Lung (tissue), 12 donors: ENCODE results near the gene DUSP28. TPM values are rescaled to one million over a fixed set of nuclear protein-coding genes. Genes with fewer than 3 reads are reported as not detected.

Source experiments
- ATAC-seq: fragments of 200-7000 bp; cut with Tn5 transposase; one replicate; pipeline ENCODE4 v1.9.1; 2020; ENCODE audit warnings: moderate number of reproducible peaks; ENCODE audit not compliant: insufficient read depth, low FRiP score
- DNase-seq, 3 donors: peaks; one replicate each; pipeline ENCODE4 v3.0.0-alpha.2; 2013 to 2017
- H3K27ac ChIP-seq, 2 donors: one replicate each; pipeline ENCODE4 v1.5.1; 2013; ENCODE audit warnings: mild to moderate bottlenecking in 2 of 2, moderate library complexity in 2 of 2, control low read depth in 1 of 2, inconsistent platforms in 1 of 2, low read depth in 1 of 2, low read length in 1 of 2
- H3K27me3 ChIP-seq, 3 donors: one replicate each; pipeline ENCODE4 v1.5.1; 2013; ENCODE audit warnings: low read length in 2 of 3; ENCODE audit not compliant: control insufficient read depth in 3 of 3, insufficient read depth in 3 of 3
- H3K36me3 ChIP-seq, 4 donors: one replicate each; pipeline ENCODE4 v1.5.1; 2013; ENCODE audit warnings: low read length in 4 of 4, mild to moderate bottlenecking in 1 of 4, moderate library complexity in 1 of 4; ENCODE audit not compliant: control insufficient read depth in 4 of 4, insufficient read depth in 4 of 4
- H3K4me1 ChIP-seq, 5 donors: one replicate each; pipeline ENCODE4 v1.5.1; 2013; ENCODE audit warnings: low read length in 5 of 5, mild to moderate bottlenecking in 2 of 5, moderate library complexity in 1 of 5; ENCODE audit not compliant: control insufficient read depth in 5 of 5, insufficient read depth in 5 of 5
- H3K4me3 ChIP-seq: one replicate; pipeline ENCODE4 v1.5.1; 2013; ENCODE audit warnings: mild to moderate bottlenecking, control low read depth, moderate library complexity
- H3K9ac ChIP-seq, 2 donors: one replicate each; pipeline ENCODE4 v1.5.1; 2013; ENCODE audit warnings: low read length in 2 of 2, control low read depth in 1 of 2; ENCODE audit not compliant: insufficient read depth in 1 of 2
- H3K9me3 ChIP-seq, 4 donors: one replicate each; pipeline ENCODE4 v1.5.1; 2013; ENCODE audit warnings: low read length in 3 of 4, mild to moderate bottlenecking in 1 of 4, moderate library complexity in 1 of 4; ENCODE audit not compliant: control insufficient read depth in 4 of 4, insufficient read depth in 3 of 4
- WGBS, 2 donors: extraction: QIAGEN DNeasy Blood & Tissue Kit; methylation state at CpG; one replicate each; pipeline ENCODE4 v1.1.7; 2013; 5-methylcytosine and 5-hydroxymethylcytosine counted together
- polyA plus RNA-seq, 2 donors: library from polyadenylated mRNA; stranded (reverse); fragments of 200-250 nt; gene quantifications; one replicate each; pipeline ENCODE4 v1.2.1, GENCODE V29; 2013
- total RNA-seq, 2 donors: library from RNA; depleted of rRNA in 1 of 2; stranded (reverse); fragments of >200 nt in 1 of 2; gene quantifications; one replicate each; pipeline ENCODE4 v1.2.1, GENCODE V29; 2014 to 2021
- TF ChIP-seq, protein P1 (sequence below): IDR thresholded peaks from 2 replicates; pipeline ENCODE4 v1.5.1; 2012; ENCODE audit warnings: mild to moderate bottlenecking; ENCODE audit errors: control extremely low read depth, extremely low read depth
- donor health status: control.
- donor health status: control.
- donor health status: Bipolar disorder and iron deficiency.
- donor health status: healthy.
- donor health status: DM: yes; HTN: yes; CAD: no.

The DUSP28 gene
- total and polyA plus RNA-seq, 4 donors, result 2.8 to 7.7 (median 5.2) TPM

DNA sequence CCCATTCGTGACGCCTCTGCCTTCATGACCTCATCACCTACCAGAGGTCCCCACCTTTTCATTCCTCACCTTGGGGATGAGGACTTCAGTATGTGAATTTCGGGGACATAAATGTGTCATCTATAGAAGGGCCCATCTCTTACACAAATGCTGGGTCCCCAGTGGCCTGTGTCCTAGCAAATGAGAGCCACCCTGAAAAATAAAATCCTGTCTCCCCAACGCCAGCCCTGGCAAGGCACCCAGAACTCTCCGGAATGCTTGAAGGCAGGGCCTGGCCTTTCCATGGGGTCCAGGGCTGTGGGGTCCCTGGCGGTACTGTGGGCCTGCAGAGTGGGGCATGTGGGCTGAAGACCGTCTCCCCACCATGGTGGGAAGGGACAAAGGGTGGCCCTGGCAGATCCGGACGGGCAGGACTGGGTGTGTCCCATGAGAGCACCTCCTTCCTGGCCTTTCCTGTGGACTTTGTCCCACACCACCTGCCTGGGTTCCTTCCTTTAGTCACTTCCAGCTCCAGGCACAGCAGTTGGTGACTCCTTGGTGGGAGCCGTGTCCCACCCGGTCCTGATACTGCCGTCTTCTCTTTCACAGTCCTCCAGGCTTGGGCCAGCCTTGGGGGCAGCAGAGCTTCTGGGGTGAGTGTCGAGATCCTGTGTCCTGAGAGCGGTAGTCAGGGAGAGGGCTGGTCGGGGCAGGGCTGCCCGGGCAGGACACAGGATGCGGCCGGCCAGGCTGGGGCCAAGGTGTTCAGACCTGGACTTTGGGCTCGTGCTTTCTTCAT lies 45.0 kb downstream of the DUSP28 start:
- ATAC-seq, result no peak
- no peak overlapping the region for H3K4me3 ChIP-seq
- no peak overlapping the region for H3K27ac ChIP-seq
- peaks cover 0 to 9% (median 5%) of the 10 kb centered on the region in 5 donors for H3K4me1 ChIP-seq
- WGBS, 2 donors, result 90 to 91% methylated on average over 19 of the region's 19 CpGs
- no peaks in the 10 kb centered on the region for H3K9me3 ChIP-seq
- no peak for DNase-seq
- TF ChIP-seq, protein P1, sequence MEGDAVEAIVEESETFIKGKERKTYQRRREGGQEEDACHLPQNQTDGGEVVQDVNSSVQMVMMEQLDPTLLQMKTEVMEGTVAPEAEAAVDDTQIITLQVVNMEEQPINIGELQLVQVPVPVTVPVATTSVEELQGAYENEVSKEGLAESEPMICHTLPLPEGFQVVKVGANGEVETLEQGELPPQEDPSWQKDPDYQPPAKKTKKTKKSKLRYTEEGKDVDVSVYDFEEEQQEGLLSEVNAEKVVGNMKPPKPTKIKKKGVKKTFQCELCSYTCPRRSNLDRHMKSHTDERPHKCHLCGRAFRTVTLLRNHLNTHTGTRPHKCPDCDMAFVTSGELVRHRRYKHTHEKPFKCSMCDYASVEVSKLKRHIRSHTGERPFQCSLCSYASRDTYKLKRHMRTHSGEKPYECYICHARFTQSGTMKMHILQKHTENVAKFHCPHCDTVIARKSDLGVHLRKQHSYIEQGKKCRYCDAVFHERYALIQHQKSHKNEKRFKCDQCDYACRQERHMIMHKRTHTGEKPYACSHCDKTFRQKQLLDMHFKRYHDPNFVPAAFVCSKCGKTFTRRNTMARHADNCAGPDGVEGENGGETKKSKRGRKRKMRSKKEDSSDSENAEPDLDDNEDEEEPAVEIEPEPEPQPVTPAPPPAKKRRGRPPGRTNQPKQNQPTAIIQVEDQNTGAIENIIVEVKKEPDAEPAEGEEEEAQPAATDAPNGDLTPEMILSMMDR, result no peak
- H3K9ac ChIP-seq, result no peak overlapping the region
- H3K27me3 ChIP-seq, result no peaks in the 10 kb centered on the region
- H3K36me3 ChIP-seq, result no peaks in the 10 kb centered on the region

DNA sequence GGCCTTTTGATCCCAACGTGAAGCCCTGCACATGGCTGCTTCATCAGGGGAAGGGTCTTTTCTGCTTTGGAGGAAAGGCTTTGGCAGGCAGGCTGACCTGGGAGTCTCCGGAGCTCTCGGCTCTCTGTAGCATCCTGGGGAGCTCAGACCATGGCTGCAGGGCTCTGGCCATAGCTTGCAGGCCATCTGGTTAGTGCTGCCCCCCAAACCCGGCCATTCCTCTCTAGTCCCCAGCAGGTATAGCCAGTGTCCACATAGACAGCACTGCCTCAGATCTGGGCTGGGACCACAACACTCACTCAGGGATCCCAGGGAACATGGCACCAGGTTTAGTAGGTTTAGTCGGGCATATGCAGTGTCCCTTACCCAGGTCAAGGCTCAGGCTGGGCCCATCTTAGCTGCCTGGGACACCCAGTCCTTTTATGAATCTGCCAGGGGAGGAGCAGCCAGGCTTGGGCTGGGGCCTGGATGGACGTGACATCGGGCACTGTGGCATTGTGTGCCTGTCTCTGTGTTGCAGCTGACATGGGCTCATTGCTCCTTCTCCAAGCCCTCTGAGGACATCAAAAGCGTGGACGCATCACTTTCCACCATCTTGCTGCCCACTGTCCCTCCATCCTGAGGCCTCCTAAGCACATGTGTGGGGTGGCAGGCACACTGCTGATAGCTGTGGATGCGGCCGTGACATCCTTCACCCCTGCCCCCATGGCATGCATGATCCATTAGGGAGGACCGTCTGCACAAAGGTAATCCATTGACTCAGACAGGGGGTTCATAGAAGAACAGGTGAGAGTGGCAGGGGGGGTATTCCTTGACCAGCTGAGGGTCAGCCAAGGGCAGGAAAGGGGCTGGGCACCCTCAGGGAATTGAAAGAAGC lies 45.9 kb downstream of the DUSP28 start:
- TF ChIP-seq, protein P1, result no peak
- H3K27me3 ChIP-seq, result no peaks in the 10 kb centered on the region
- 86 to 88% methylated on average over 12 of the region's 12 CpGs for WGBS, 2 donors
- no peak for ATAC-seq
- H3K27ac ChIP-seq, result no peak overlapping the region
- peaks cover 0 to 9% (median 5%) of the 10 kb centered on the region in 5 donors for H3K4me1 ChIP-seq
- DNase-seq, result no peak
- H3K9ac ChIP-seq, result no peak overlapping the region
- no peaks in the 10 kb centered on the region for H3K9me3 ChIP-seq
- H3K36me3 ChIP-seq, result no peaks in the 10 kb centered on the region
- H3K4me3 ChIP-seq, result no peak overlapping the region

DNA sequence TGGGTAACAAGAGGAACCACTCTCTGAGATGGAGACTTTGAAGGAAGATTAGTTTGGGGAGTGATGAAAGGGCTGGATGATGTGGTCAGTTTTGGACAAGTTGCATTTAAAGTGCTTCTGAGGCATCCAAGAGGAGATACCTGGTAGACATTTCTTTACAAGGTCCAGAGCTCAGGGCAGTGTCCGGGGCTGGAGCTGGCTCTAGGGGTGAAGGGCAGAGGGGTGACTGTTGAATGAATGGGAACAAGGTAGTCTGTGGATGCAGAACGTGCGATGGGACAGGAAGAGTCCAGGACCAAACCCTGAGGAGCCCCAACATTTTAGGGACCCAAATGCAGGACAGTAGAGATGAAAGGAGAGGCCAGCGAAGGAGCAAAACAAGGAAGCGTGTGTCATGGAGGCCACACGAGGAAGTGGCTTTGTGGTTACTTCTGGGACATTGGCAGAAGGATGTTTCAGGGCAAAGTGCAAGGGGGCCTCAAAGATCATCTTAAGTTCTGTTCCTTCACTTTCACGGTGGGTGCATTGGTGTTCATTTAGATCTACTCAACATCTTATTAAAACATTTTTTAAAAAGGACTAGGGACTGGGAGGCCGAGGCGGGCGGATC lies 51.5 kb downstream of the DUSP28 start:
- H3K4me1 ChIP-seq, result peaks cover 0 to 8% (median 0%) of the 10 kb centered on the region in 5 donors
- peaks cover 0 to under 1% (median 0%) of the 10 kb centered on the region in 4 donors for H3K9me3 ChIP-seq
- H3K9ac ChIP-seq, result no peak overlapping the region
- H3K27ac ChIP-seq, result no peak overlapping the region
- H3K27me3 ChIP-seq, result no peaks in the 10 kb centered on the region
- H3K36me3 ChIP-seq, result no peaks in the 10 kb centered on the region
- H3K4me3 ChIP-seq, result no peak overlapping the region
- no peak for ATAC-seq
- 71 to 72% methylated on average over 10 of the region's 10 CpGs for WGBS, 2 donors
- no peak for DNase-seq
- TF ChIP-seq, protein P1, result no peak

Other genes with a start within 250 kb of the DUSP28 start
- gene GPC1, start 124.7 kb upstream of the DUSP28 start, total RNA-seq, result 10 to 100 TPM; 23.2 to 62.5 TPM
- gene GPC1, start 124.7 kb upstream of the DUSP28 start, polyA plus RNA-seq, result 10 to 100 TPM; 24.6 to 28.5 TPM
- 10 to 100 TPM; 15.8 to 34.8 TPM for gene ANKMY1, start 2.4 kb upstream of the DUSP28 start, total RNA-seq
- 10 to 100 TPM in 1 of 2 donors, 1 to 10 TPM in 1; 9.3 to 13.9 TPM for gene ANKMY1, start 2.4 kb upstream of the DUSP28 start, polyA plus RNA-seq
- 10 to 100 TPM; 24.5 to 94.8 TPM for gene RNPEPL1, start 8.1 kb downstream of the DUSP28 start, total RNA-seq
- 100 to 1,000 TPM in 1 of 2 donors, 10 to 100 TPM in 1; 81.6 to 235 TPM for gene RNPEPL1, start 8.1 kb downstream of the DUSP28 start, polyA plus RNA-seq
- gene CAPN10, start 26.4 kb downstream of the DUSP28 start, total RNA-seq, result 10 to 100 TPM; 28.2 to 42.9 TPM
- gene CAPN10, start 26.4 kb downstream of the DUSP28 start, polyA plus RNA-seq, result 10 to 100 TPM; 28.3 to 38.7 TPM
- gene GPR35, start 65.1 kb downstream of the DUSP28 start, total RNA-seq, result 1 to 10 TPM; 2.3 to 4.4 TPM
- gene GPR35, start 65.1 kb downstream of the DUSP28 start, polyA plus RNA-seq, result 10 to 100 TPM in 1 of 2 donors, 1 to 10 TPM in 1; 3.9 to 10.3 TPM
- gene AQP12B, start 122.5 kb downstream of the DUSP28 start, total RNA-seq, result under 1 TPM in 1 of 2 donors, not detected in 1; 0.15 TPM
- not detected for gene AQP12B, start 122.5 kb downstream of the DUSP28 start, polyA plus RNA-seq
- gene AQP12A, start 131.5 kb downstream of the DUSP28 start, total RNA-seq, result not detected
- gene AQP12A, start 131.5 kb downstream of the DUSP28 start, polyA plus RNA-seq, result not detected